GM12891 (cell line): ENCODE data around the gene TGFB2.

ENCODE experiments used
- DNase-seq: peaks from one replicate; pipeline ENCODE4 v3.0.0; 2011; ENCODE audit warnings: low spot score; ENCODE audit not compliant: insufficient read length
- FAIRE-seq: peaks from 2 replicates; lab custom pipeline; 2011; peaks lifted over from hg19 to GRCh38; lab: Jason Lieb, UNC
- PAX5 ChIP-seq: IDR thresholded peaks from 2 replicates; pipeline ENCODE4 v1.6.1; 2011; ENCODE audit warnings: low read length, moderate library complexity, mild to moderate bottlenecking; ENCODE audit not compliant: insufficient read depth, severe bottlenecking
- POLR2A ChIP-seq: IDR thresholded peaks from 2 replicates; pipeline ENCODE4 v1.6.1; 2011; ENCODE audit warnings: low read depth, low read length, control low read depth
- POLR2AphosphoS5 ChIP-seq: IDR thresholded peaks from 2 replicates; pipeline ENCODE4 v1.6.1; 2011; ENCODE audit warnings: low read depth, low read length, control low read depth
- POU2F2 ChIP-seq: IDR thresholded peaks from 2 replicates; pipeline ENCODE4 v1.6.1; 2011; ENCODE audit warnings: low read depth, mild to moderate bottlenecking, control low read depth, low read length, moderate library complexity
- SPI1 ChIP-seq: IDR thresholded peaks from 2 replicates; pipeline ENCODE4 v1.6.1; 2011; ENCODE audit warnings: low read depth, low read length, control low read depth
- TAF1 ChIP-seq: IDR thresholded peaks from 2 replicates; pipeline ENCODE4 v1.6.1; 2011; ENCODE audit warnings: low read depth, low read length, control low read depth

The TGFB2 gene

DNA sequence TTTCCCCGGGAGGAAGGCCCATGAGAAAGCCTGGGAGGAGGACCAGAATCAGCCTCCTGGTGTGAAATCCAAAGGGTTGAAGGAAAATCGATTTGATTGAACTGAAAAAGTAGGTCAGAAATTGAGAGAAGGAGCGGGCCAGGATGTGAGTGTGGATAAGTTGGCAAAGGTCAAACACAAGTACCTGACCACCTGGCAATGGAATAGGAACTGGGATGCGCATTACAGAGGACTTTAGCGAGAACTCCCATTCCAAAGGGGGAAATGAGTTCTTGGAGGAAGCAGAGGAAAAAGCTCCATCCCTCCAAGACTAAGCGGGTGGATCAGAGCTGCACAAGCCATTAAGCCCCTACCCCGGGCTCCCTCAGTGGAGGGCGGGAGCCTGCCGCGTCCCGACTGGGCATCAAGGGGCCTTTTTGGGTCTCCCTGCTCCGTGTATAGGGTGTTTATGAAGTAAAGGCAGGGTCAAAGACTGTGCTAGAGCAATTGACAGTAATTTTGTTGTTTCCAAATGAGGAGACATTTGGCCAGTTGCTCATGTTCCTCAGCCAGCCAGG lies 56.4 kb downstream of the TGFB2 start:
- no peak for FAIRE-seq
- no peak for DNase-seq
- TF ChIP-seq POLR2A, result no peak
- TF ChIP-seq SPI1, result no peak
- no peak for TF ChIP-seq PAX5
- TF ChIP-seq TAF1, result no peak
- no peak for TF ChIP-seq POU2F2
- TF ChIP-seq POLR2AphosphoS5, result no peak

GRCh38 chr1:218401998-218402785 lies 57.1 kb downstream of the TGFB2 start:
- DNase-seq, result no peak
- TF ChIP-seq POLR2A (no peak), PAX5 (no peak), POU2F2 (no peak), SPI1 (no peak), TAF1 (no peak), POLR2AphosphoS5 (no peak)
- FAIRE-seq, result no peak

DNA sequence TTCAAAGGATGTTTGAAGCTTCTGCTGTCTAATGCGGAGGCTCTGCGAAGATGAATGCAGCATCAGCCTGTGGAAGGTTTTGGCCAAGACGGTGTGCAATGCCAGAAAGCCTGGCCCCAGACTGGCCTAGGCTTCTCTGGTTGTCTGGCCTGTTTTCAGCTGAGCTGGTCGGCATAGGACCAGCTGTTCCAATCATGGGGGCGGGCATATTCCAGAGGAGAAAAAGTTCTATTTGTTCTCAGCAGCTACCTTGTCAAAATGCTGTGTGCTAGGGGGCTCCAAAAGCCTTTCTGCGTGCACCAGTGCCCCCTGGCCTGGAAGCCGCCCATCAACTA lies 57.6 kb downstream of the TGFB2 start:
- no peak for FAIRE-seq

DNA sequence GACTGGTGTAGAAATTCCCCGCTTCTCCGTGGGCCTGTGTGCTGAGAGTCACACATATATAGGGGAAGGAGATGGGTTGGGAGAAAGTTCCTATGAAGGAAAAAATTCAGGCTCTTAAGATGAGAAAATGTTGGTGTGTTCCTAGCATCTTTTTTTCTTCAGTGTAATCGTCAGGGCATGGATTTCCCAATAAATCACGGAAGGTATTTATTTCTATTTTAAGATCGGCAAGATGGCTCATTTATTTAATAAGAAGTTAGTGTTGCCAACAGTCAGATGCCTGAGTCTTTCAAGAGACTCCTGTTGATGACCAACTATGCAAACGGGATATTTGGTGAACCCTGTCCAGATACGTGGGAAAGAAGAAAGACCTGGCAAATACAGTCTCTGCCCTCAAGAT lies 58.2 kb downstream of the TGFB2 start:
- TF ChIP-seq POLR2AphosphoS5, result no peak
- no peak for TF ChIP-seq TAF1
- no peak for TF ChIP-seq POLR2A
- TF ChIP-seq PAX5, result no peak
- no peak for TF ChIP-seq SPI1
- no peak for TF ChIP-seq POU2F2
- DNase-seq (no peak), FAIRE-seq (no peak)

More for the DNA sequence above, 57.6 kb downstream of the TGFB2 start:
- TF ChIP-seq POLR2AphosphoS5, result no peak
- TF ChIP-seq PAX5, result no peak
- TF ChIP-seq POLR2A, result no peak
- no peak for TF ChIP-seq TAF1
- no peak for TF ChIP-seq SPI1
- TF ChIP-seq POU2F2, result no peak
- DNase-seq, result no peak

GRCh38 chr1:218407630-218408029 lies 62.5 kb downstream of the TGFB2 start:
- DNase-seq (no peak), FAIRE-seq (no peak)
- no peak for TF ChIP-seq SPI1
- TF ChIP-seq PAX5, result no peak
- TF ChIP-seq POU2F2, result no peak
- TF ChIP-seq TAF1, result no peak
- TF ChIP-seq POLR2A, result no peak
- no peak for TF ChIP-seq POLR2AphosphoS5

- no peak for DNase-seq
- FAIRE-seq, result no peak
- no peak for TF ChIP-seq PAX5
- TF ChIP-seq POLR2AphosphoS5, result no peak
- TF ChIP-seq TAF1, result no peak
- TF ChIP-seq SPI1, result no peak
- TF ChIP-seq POLR2A, result no peak
- no peak for TF ChIP-seq POU2F2
Observed at GRCh38 chr1:218408135-218408534, 63.0 kb downstream of the TGFB2 start.

GRCh38 chr1:218408942-218409341 lies 63.8 kb downstream of the TGFB2 start:
- DNase-seq, result no peak
- FAIRE-seq, result no peak
- no peak for TF ChIP-seq POLR2AphosphoS5
- TF ChIP-seq SPI1, result no peak
- no peak for TF ChIP-seq PAX5
- no peak for TF ChIP-seq TAF1
- TF ChIP-seq POU2F2, result no peak
- TF ChIP-seq POLR2A, result no peak

DNA sequence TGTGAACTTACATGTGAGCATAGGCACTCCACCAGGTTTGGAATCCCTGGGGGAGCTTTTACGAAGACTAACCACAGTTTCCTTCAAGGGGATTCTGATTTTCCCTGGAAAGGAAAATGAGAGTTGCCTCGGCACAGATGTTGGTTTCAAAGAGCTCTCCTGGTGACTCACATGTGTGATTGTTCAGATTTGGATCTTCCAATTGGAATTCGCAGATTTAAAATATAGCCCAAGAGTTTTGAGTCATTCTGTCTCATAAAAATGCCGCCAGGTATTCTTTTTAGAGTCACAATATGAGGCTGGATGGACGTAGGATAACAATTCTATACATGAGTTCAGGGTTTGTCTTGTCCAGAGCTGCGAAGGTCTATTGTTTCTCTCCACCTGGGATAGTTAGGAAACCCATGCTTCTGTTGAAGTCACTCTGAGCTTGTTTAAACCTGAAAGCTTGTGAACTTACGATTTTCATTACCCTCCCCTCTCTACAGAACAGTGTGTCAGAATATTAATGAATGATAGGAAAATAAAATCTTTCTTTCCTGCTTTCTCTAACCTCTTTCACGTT lies 64.9 kb downstream of the TGFB2 start:
- no peak for DNase-seq

DNA sequence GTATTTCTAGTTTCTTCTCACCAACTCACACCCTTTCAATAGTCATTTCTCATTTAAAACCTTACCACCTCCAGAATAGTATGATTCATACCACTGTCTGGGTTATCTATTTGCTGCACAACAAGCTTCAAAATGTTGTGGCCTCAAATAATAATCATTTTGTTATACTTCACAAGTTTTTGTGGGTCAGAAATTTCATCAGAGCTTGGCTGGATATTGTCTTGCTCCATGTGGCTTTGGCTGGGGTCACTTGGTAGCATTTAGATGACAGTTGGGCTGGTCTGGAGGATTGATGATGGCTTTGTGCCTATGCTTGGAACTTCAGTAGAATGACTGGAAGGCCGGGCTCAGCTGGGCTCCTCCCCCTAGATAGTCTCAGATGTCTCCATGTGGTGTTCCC lies 66.0 kb downstream of the TGFB2 start:
- FAIRE-seq (no peak), DNase-seq (no peak)
- TF ChIP-seq PAX5, result no peak
- TF ChIP-seq POLR2A, result no peak
- no peak for TF ChIP-seq POU2F2
- TF ChIP-seq SPI1, result no peak
- TF ChIP-seq POLR2AphosphoS5, result no peak
- TF ChIP-seq TAF1, result no peak

More for the DNA sequence above, 64.9 kb downstream of the TGFB2 start:
- no peak for FAIRE-seq
- no peak for TF ChIP-seq POLR2AphosphoS5
- TF ChIP-seq TAF1, result no peak
- no peak for TF ChIP-seq SPI1
- no peak for TF ChIP-seq POU2F2
- TF ChIP-seq POLR2A, result no peak
- TF ChIP-seq PAX5, result no peak
